Glutamatergic neuron (in vitro differentiated cells): Measurements from ENCODE around the gene PRIM2. TPM values are rescaled to one million over a fixed set of nuclear protein-coding genes. Genes with fewer than 3 reads are reported as not detected.
"Not testable (repeated sequence)": the region's sequence is repeated elsewhere in the genome, so short reads cannot be mapped to it uniquely, and the experiment has no call there.

Experiments
- DNase-seq: peaks from one replicate; pipeline ENCODE4 v3.0.0; 2022
- H3K27ac Mint-ChIP-seq: one replicate; pipeline ENCODE4 v1.8.0; 2020; ENCODE audit warnings: mild to moderate bottlenecking, mixed read lengths, inconsistent platforms; ENCODE audit not compliant: unreplicated experiment
- H3K27me3 Mint-ChIP-seq: one replicate; pipeline ENCODE4 v1.8.0; 2020; ENCODE audit warnings: mild to moderate bottlenecking, moderate library complexity, mixed read lengths, inconsistent platforms; ENCODE audit not compliant: unreplicated experiment
- H3K36me3 Mint-ChIP-seq: one replicate; pipeline ENCODE4 v1.8.0; 2020; ENCODE audit warnings: mild to moderate bottlenecking, mixed read lengths, inconsistent platforms; ENCODE audit not compliant: unreplicated experiment
- H3K4me1 Mint-ChIP-seq: one replicate; pipeline ENCODE4 v1.8.0; 2020; ENCODE audit warnings: mild to moderate bottlenecking, low read depth, mixed read lengths, inconsistent platforms; ENCODE audit not compliant: unreplicated experiment
- H3K4me3 Mint-ChIP-seq: one replicate; pipeline ENCODE4 v1.8.0; 2020; ENCODE audit warnings: mild to moderate bottlenecking, mixed read lengths, inconsistent platforms; ENCODE audit not compliant: unreplicated experiment
- H3K9me3 Mint-ChIP-seq: one replicate; pipeline ENCODE4 v1.8.0; 2020; ENCODE audit warnings: mild to moderate bottlenecking, moderate library complexity, mixed read lengths, inconsistent platforms; ENCODE audit not compliant: unreplicated experiment
- total RNA-seq: library from RNA; stranded (reverse); fragmentation: NEBNext Ultra II Directional; extraction: Animal tissue kit (Norgen Biotek cat#: 25700); gene quantifications from one replicate; pipeline ENCODE4 v1.2.1, GENCODE V29; 2021; ENCODE audit not compliant: unreplicated experiment

The PRIM2 gene
- total RNA-seq, 1 donor from 2014 or later, result 15.3 TPM

- not testable (repeated sequence) for DNase-seq, H3K27ac Mint-ChIP-seq, H3K4me1 Mint-ChIP-seq, H3K4me3 Mint-ChIP-seq, H3K36me3 Mint-ChIP-seq, H3K9me3 Mint-ChIP-seq, H3K27me3 Mint-ChIP-seq
Observed at GRCh38 chr6:57572844-57573243, 255.4 kb downstream of the PRIM2 start.

DNA sequence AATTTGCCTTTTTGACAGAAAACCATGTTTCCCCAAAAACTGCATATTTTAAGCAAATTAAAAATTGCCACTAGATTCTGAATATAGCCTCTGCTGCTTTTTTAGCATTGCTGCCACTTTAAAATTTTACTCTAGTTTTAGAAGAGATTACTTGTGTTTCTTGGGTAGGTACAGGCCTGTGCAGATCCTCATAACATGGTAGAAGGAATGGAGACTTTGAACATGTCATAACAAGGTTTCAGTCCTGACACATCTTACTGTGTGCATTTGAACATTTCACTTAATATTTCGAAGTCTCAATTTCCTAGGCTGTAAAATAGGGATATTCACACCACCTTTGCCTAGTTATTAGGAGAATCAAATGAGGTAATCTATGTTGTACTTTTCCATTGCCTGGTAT, 259.6 kb downstream of the PRIM2 start:
- H3K27me3 Mint-ChIP-seq, H3K27ac Mint-ChIP-seq, H3K9me3 Mint-ChIP-seq, H3K4me3 Mint-ChIP-seq, H3K36me3 Mint-ChIP-seq, H3K4me1 Mint-ChIP-seq, DNase-seq: not testable (repeated sequence)

DNA sequence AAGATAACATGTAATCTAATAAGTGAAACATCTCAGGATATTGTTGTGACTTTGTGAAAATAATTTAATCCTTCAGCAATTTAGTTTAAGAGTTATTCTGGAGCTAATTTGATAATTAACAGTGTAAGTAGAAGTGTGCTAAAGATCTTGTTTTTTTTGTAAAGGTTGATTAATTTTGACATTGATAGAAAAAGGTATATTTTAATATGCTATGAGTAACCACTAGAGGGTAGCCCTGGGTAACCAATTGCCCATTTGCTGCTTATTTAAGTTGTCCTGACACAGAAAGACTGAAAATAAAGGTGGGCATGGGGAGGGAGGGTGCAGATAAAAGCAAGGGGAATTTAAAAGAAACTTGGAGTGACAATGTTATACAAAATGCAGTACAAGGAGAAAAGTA, 262.1 kb downstream of the PRIM2 start:
- H3K4me1 Mint-ChIP-seq, H3K27ac Mint-ChIP-seq, H3K4me3 Mint-ChIP-seq, H3K27me3 Mint-ChIP-seq, H3K36me3 Mint-ChIP-seq, DNase-seq, H3K9me3 Mint-ChIP-seq: not testable (repeated sequence)

DNA sequence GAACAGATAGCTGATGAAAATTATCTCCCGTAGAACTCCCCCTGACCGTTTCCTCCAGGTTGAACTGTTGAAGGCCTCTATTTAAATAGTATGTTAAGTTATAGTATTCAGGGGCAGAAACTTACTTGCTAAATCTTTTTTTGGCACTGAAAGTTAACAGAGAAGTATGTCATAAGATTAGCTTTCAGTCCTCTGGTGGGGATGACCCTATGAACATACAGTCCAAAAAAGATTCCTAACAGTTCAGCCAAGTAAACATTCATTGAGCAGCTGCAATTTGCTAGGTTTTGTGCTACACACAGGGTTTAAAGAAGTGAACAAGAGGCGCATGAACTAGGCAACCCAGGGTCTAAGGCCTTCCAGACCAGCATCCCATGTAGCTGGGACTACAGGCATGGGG, 264.2 kb downstream of the PRIM2 start:
- not testable (repeated sequence) for H3K27ac Mint-ChIP-seq, H3K4me1 Mint-ChIP-seq, H3K27me3 Mint-ChIP-seq, H3K9me3 Mint-ChIP-seq, H3K36me3 Mint-ChIP-seq, DNase-seq, H3K4me3 Mint-ChIP-seq

- not testable (repeated sequence) for H3K4me1 Mint-ChIP-seq, H3K27ac Mint-ChIP-seq, H3K27me3 Mint-ChIP-seq, DNase-seq, H3K36me3 Mint-ChIP-seq, H3K9me3 Mint-ChIP-seq, H3K4me3 Mint-ChIP-seq
Observed at GRCh38 chr6:57601105-57601504, 283.7 kb downstream of the PRIM2 start.

DNA sequence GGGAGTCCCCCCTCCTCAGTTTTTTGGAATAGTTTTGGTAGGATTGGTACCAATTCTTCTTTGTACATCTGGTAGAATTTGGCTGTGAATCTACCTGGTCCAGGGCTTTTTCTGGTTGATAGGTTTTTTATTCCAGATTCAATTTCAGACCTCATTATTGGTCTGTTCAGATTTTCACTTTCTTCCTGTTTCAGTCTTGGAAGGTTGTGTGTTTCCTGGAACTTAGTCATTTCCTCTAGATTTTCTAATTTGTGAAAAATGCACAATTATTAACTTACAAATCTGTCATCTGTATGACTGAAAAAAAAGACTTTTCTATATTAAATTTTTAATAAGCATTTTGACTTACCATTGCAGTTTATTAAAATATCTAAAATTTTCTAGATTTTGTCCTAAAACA, 287.9 kb downstream of the PRIM2 start:
- H3K27ac Mint-ChIP-seq, H3K4me1 Mint-ChIP-seq, H3K9me3 Mint-ChIP-seq, H3K36me3 Mint-ChIP-seq, H3K27me3 Mint-ChIP-seq, DNase-seq, H3K4me3 Mint-ChIP-seq: not testable (repeated sequence)

DNA sequence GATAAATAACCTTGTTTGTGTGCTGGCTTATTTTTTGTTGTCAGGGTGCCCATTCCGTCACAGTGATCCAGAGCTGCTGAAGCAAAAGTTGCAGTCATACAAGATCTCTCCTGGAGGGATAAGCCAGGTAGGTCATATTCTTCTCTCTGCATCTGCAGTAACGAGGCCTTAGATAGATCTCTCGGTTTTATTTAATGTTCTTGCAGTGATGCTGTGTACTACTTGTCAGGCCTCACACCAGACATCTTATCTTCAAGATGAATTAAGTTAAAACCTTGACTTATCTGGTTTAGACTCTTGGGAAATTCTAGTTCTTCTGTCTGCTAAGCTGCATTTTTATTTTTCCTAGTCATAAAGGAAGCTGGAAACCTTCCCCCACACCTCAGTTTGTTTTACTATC, 288.9 kb downstream of the PRIM2 start:
- not testable (repeated sequence) for H3K4me3 Mint-ChIP-seq, H3K36me3 Mint-ChIP-seq, H3K4me1 Mint-ChIP-seq, DNase-seq, H3K9me3 Mint-ChIP-seq, H3K27me3 Mint-ChIP-seq, H3K27ac Mint-ChIP-seq

DNA sequence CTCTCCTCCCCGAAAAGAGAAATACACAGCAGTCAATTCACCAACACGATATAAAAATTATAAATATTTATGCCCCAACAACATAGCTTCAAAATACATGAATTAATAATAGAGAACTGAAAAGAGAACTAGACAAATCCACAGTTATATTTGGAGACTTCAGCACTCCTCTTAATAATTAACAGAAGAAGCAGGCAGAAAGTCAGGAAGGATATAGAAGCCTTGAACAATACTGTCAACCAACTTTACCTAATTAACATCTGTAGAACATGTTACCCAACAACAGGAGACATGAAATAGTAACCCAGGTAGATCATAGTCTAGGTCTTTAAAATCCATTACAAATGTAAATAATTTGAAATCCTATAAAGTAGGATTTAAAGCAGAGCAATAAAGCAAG, 293.2 kb downstream of the PRIM2 start:
- DNase-seq, H3K36me3 Mint-ChIP-seq, H3K4me3 Mint-ChIP-seq, H3K27me3 Mint-ChIP-seq, H3K9me3 Mint-ChIP-seq, H3K4me1 Mint-ChIP-seq, H3K27ac Mint-ChIP-seq: not testable (repeated sequence)

- H3K27ac Mint-ChIP-seq, H3K9me3 Mint-ChIP-seq, H3K4me3 Mint-ChIP-seq, H3K27me3 Mint-ChIP-seq, H3K36me3 Mint-ChIP-seq, H3K4me1 Mint-ChIP-seq, DNase-seq: not testable (repeated sequence)
Observed at GRCh38 chr6:57618959-57619358, 301.5 kb downstream of the PRIM2 start.

DNA sequence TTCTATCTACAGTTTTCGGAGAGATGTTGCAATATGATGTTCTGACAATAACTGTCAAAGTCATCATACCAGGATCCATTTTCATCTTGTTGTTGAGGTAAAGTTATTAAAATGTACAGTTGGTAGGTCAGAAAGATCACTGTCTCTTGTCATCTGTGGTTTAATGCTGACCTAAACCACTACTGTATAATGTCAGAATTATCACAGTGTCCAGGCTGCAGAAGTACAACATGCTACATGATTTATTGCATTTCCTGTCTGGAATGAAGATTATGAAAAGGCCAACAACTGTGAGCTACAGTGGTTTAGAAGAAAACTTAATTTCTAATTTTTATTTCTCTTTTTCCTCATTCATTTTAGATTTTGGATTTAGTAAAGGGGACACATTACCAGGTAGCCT, 314.3 kb downstream of the PRIM2 start:
- H3K36me3 Mint-ChIP-seq, H3K27me3 Mint-ChIP-seq, H3K27ac Mint-ChIP-seq, H3K4me1 Mint-ChIP-seq, H3K9me3 Mint-ChIP-seq, H3K4me3 Mint-ChIP-seq, DNase-seq: not testable (repeated sequence)

DNA sequence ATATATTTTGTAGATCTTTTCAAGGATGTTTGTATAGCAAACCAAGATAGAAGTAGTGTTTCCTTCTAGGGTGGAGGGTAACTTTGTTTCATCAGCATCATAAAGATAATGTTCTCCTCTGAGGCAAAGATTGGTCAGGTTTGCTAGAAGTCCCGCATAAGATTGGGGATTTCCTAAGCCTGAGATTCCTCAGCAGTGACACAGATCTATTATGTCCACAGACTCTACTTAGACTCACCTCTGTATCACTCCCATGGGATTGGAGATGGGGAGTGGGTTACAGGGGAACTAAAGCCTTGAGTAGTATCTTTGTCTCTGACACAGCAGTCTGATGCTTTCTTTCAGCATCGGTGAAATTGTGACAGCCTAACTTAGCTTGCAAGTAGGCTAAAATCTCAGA, 341.1 kb downstream of the PRIM2 start:
- H3K36me3 Mint-ChIP-seq, DNase-seq, H3K4me3 Mint-ChIP-seq, H3K27ac Mint-ChIP-seq, H3K9me3 Mint-ChIP-seq, H3K27me3 Mint-ChIP-seq, H3K4me1 Mint-ChIP-seq: not testable (repeated sequence)

DNA sequence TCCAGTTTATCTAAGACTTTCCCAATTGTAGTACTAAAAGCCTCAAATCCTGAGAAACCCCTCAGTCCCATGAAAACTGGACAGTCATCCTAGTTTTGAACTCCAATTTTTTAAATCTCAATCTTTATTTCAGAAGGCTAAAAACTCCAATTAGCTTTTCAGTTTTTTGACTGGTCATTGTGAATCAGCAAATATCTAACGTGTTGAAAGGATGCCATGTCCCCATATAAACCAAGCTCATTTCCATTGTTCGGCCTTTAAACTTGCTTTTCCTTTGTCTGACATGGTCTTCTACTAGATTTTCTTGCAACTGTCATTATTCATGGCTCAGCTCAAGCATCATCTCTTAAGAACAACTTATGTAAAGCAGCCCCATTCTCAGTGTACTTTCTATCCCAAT, 342.4 kb downstream of the PRIM2 start:
- H3K36me3 Mint-ChIP-seq, H3K27me3 Mint-ChIP-seq, H3K27ac Mint-ChIP-seq, H3K4me3 Mint-ChIP-seq, DNase-seq, H3K9me3 Mint-ChIP-seq, H3K4me1 Mint-ChIP-seq: not testable (repeated sequence)

GRCh38 chr6:57660940-57661339, 343.5 kb downstream of the PRIM2 start:
- H3K4me3 Mint-ChIP-seq, DNase-seq, H3K9me3 Mint-ChIP-seq, H3K27ac Mint-ChIP-seq, H3K36me3 Mint-ChIP-seq, H3K27me3 Mint-ChIP-seq, H3K4me1 Mint-ChIP-seq: not testable (repeated sequence)
